GM12892 (cell line): ENCODE data around the gene SPHK2.

Experiments used
- POLR2A ChIP-seq: IDR thresholded peaks from 2 replicates; pipeline ENCODE4 v1.6.1; 2011; ENCODE audit warnings: low read depth, low read length, control low read depth
- POLR2AphosphoS5 ChIP-seq: IDR thresholded peaks from 2 replicates; pipeline ENCODE4 v1.6.1; 2011; ENCODE audit warnings: low read depth, low read length, control low read depth

DNA sequence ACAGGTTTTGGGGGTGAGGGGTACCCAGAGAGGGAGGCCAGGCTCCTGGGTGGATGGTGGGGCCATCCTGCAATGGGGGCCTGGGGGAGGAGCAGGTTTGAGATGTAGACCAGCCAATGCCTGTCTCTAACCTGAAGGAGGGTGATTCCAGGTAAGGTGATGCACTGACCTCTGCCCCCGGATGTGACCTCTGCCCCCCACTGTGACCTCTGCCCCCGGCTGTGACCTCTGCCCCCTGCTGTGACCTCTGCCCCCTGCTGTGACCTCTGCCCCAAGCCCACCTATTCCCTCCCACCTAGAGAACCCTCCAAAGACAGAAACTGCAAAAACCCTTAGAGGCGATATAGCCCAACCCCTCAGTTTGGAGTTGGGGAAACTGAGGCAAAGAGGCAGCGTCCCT lies 23.1 kb upstream of the SPHK2 start:
- TF ChIP-seq POLR2A: no peak
- TF ChIP-seq POLR2AphosphoS5: no peak
